ENCODE data around the gene PIF1.
A peak's percentile ranks its signal among the peaks of the same experiment; 100 is the strongest.

DNA sequence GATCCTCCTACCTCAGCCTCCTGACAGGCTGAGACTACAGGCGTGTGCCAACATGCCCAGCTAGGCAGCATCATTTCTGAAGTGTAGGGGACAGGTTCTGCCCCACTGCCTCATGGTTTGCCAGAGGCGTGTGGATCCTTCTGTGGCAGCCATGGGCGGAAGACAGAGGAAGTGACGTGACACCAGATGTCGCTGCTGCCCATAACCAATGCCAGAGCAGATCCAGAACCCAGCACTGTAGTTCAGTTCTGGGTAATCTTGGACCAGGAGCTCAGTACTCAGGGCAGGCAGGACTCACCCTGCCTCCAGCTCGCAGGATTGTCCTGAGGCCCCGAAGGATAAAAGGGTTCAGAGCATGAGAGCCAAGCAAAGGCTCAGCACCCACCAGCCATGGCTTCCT is 58.2 kb downstream of the PIF1 start:
- no peak for TF ChIP-seq REST (IDR thresholded peaks at IDR 0.05; ENCODE audit: insufficient replicate concordance, low read depth)
- TF ChIP-seq, protein P1, sequence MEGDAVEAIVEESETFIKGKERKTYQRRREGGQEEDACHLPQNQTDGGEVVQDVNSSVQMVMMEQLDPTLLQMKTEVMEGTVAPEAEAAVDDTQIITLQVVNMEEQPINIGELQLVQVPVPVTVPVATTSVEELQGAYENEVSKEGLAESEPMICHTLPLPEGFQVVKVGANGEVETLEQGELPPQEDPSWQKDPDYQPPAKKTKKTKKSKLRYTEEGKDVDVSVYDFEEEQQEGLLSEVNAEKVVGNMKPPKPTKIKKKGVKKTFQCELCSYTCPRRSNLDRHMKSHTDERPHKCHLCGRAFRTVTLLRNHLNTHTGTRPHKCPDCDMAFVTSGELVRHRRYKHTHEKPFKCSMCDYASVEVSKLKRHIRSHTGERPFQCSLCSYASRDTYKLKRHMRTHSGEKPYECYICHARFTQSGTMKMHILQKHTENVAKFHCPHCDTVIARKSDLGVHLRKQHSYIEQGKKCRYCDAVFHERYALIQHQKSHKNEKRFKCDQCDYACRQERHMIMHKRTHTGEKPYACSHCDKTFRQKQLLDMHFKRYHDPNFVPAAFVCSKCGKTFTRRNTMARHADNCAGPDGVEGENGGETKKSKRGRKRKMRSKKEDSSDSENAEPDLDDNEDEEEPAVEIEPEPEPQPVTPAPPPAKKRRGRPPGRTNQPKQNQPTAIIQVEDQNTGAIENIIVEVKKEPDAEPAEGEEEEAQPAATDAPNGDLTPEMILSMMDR (IDR thresholded peaks at IDR 0.05; ENCODE audit: insufficient read depth, low read length), result no peak
- TF ChIP-seq GABPA (IDR thresholded peaks at IDR 0.05; ENCODE audit: low read depth), result no peak
- 0 out of 2 replicates have a peak, but pooled peaks have one; percentile 14 for TF ChIP-seq SPI1 (IDR thresholded peaks at IDR 0.05; ENCODE audit: borderline replicate concordance, low read depth)
- TF ChIP-seq POLR2AphosphoS5 (IDR thresholded peaks at IDR 0.05; ENCODE audit: low read depth), result no peak

Measured in HL-60 (cell line).